Measurements from ENCODE around the gene TTC7B. TPM values are rescaled to one million over a fixed set of nuclear protein-coding genes. Genes with fewer than 3 reads are reported as not detected.

The TTC7B gene
- total RNA-seq, 4 donors from 2014 or later = 8.4 to 11.2 (median 9.2) TPM

GRCh38 chr14:90535556-90536090, 280.6 kb downstream of the TTC7B start:
- in situ Hi-C loops (cut with MboI; ENCODE audit: low pct_ligation_motif_present in 1 of 4, low pct_unique_long_range_greater_than_20kb in 1 of 4, low sequenced_read_pairs in 3 of 4) (no loop called here), intact Hi-C loops (cut with DNase I; ENCODE audit: low total_unique reads) (no loop called here)
- no peak for TF ChIP-seq POLR2AphosphoS5 (IDR thresholded peaks at IDR 0.05)
- TF ChIP-seq CTCF (IDR thresholded peaks at IDR 0.05) = no peak
- TF ChIP-seq EP300 (IDR thresholded peaks at IDR 0.05; ENCODE audit: low read depth) = no peak
- TF ChIP-seq POLR2A (IDR thresholded peaks at IDR 0.05) = no peak
- Histone ChIP-seq H3K27ac (no peak overlapping the region), H3K4me1 (peaks cover 3 to 7% (median 3%) of the 10 kb centered on the region in 4 donors), H3K27me3 (no peaks in the 10 kb centered on the region), H3K36me3 (no peaks in the 10 kb centered on the region), H3K9me3 (no peaks in the 10 kb centered on the region), H3K4me3 (no peak overlapping the region)
- WGBS, 2 donors (ENCODE audit: low coverage in 1 of 2) = 60 to 82% methylated on average over 1 to 14 of the region's 14 CpGs
- no peak for DNase-seq

DNA sequence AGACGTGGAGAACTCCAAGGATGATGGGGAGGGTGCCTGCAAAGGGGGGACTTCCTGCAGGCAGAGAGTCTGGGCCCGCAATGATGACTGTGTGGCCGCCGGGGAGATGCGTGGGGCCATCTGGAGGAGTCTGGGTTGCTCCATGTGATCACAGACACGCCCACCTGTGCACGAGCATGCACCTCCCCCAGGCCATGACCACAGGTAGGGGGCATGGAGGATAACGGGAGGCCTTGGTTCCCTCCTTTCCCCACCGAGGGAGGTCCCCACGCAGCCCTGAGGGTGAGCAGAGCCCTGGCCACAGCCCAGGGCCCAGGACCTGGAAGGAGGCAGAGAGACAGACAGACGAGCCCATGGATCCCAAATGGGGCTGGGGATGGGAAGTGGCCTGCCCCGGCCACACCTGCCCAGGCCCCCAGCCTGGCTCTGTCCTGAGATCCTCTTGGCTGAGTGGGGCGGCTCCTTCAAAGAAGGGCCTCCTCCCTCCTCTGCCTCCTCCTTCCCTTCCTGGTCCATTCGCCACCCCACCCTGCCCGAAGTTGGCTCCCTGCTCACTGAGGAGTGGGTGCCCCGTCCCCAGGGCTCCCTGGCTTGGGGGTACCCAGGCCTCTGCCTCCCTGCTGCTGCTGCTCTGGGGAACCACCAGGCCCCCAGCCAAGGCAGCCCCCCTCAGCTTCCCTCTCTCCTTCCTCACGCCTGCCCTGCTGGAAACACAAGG, 281.2 kb downstream of the TTC7B start:
- Histone ChIP-seq H3K9me3 (no peaks in the 10 kb centered on the region), H3K36me3 (no peaks in the 10 kb centered on the region), H3K4me1 (peaks cover 3 to 7% (median 3%) of the 10 kb centered on the region in 4 donors), H3K27me3 (no peaks in the 10 kb centered on the region), H3K4me3 (no peak overlapping the region), H3K27ac (no peak overlapping the region)
- intact Hi-C loops (cut with DNase I; ENCODE audit: low total_unique reads) = no loop called here
- TF ChIP-seq POLR2AphosphoS5 (IDR thresholded peaks at IDR 0.05) (no peak), EP300 (IDR thresholded peaks at IDR 0.05; ENCODE audit: low read depth) (no peak), POLR2A (IDR thresholded peaks at IDR 0.05) (no peak), CTCF (IDR thresholded peaks at IDR 0.05) (no peak)
- WGBS, 2 donors (ENCODE audit: low coverage in 1 of 2) = 88% methylated on average over 16 of the region's 17 CpGs; no CpG with 5 or more reads in 1 of the 2 donors
- in situ Hi-C loops (cut with MboI; ENCODE audit: low pct_ligation_motif_present in 1 of 4, low pct_unique_long_range_greater_than_20kb in 1 of 4, low sequenced_read_pairs in 3 of 4) = no loop called here
- DNase-seq = no peak

DNA sequence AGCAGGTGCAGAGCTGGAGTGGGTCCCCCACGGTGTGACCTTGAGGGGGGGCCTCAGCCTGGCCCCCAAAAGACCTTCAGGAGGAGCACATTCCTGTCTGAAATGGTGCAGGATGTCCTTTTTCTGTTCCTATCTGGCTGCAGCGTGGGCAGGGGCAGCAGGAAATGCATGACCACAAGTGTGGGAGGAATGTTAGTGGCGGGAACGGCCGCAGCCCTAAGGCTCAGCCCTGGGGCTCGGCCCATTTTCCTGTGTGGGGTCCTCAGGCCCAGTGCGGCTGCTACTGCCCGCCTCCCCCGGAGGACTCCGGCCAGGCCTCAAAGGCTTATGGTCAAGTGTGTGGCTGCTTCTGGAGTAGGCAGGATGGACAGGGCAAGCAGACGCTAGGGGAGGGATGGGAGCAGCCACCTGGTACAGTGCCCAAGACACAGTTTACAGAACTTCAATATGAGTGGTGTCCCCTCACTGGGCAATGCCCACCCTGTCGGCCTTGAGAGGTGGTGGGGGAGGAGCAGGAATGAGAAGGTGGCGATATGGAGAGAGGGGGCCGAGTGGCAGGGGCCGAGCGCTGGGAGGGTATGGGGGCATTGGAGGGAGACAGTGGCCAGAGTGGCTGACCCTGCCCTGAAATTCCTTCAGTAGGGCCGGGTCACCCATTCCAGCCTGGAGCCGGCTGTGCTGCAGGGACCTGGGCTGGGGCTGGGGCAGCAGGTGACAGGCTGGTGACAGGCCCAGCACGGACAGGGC, 282.0 kb downstream of the TTC7B start:
- peaks cover 3 to 7% (median 3%) of the 10 kb centered on the region in 4 donors for H3K4me1 ChIP-seq
- in situ Hi-C loops (cut with MboI; ENCODE audit: low pct_ligation_motif_present in 1 of 4, low pct_unique_long_range_greater_than_20kb in 1 of 4, low sequenced_read_pairs in 3 of 4) = no loop called here
- intact Hi-C loops (cut with DNase I; ENCODE audit: low total_unique reads) = no loop called here
- no peaks in the 10 kb centered on the region for H3K27me3 ChIP-seq
- WGBS, 2 donors (ENCODE audit: low coverage in 1 of 2) = 75% methylated on average over 19 of the region's 19 CpGs; no CpG with 5 or more reads in 1 of the 2 donors
- no peak overlapping the region for H3K27ac ChIP-seq
- no peak overlapping the region for H3K4me3 ChIP-seq
- DNase-seq = no peak
- no peaks in the 10 kb centered on the region for H3K9me3 ChIP-seq
- H3K36me3 ChIP-seq = no peaks in the 10 kb centered on the region
- TF ChIP-seq POLR2A (IDR thresholded peaks at IDR 0.05) (no peak), EP300 (IDR thresholded peaks at IDR 0.05; ENCODE audit: low read depth) (no peak), POLR2AphosphoS5 (IDR thresholded peaks at IDR 0.05) (no peak), CTCF (IDR thresholded peaks at IDR 0.05) (no peak)

DNA sequence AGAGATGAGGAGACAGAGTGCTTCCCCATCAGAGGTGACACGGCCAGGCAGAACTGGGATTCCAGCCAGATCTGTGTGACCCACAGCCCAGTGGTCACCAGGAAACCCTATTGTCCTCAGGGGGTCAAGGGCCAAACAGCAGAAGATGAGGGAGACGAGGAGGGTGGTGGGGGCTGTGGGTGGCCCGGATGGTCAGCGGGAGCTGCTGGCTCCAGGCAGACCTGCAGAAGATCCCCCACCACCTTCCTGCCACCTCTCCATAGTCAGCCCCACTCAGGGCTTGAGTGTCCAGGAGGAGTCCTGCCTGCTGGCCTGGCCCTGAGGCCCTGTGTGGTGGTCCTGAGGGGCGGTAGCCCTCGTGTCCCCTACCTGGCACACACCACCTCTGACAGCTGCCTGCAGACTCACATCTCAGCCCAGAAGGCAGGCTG, 282.6 kb downstream of the TTC7B start:
- H3K27ac ChIP-seq = no peak overlapping the region
- no peaks in the 10 kb centered on the region for H3K36me3 ChIP-seq
- DNase-seq = no peak
- no peaks in the 10 kb centered on the region for H3K27me3 ChIP-seq
- 82% methylated on average over 6 of the region's 6 CpGs; no CpG with 5 or more reads in 1 of the 2 donors for WGBS, 2 donors (ENCODE audit: low coverage in 1 of 2)
- H3K4me1 ChIP-seq = peaks cover 3 to 7% (median 3%) of the 10 kb centered on the region in 4 donors
- H3K9me3 ChIP-seq = no peaks in the 10 kb centered on the region
- TF ChIP-seq EP300 (IDR thresholded peaks at IDR 0.05; ENCODE audit: low read depth) = no peak
- no peak for TF ChIP-seq POLR2A (IDR thresholded peaks at IDR 0.05)
- TF ChIP-seq CTCF (IDR thresholded peaks at IDR 0.05) = no peak
- TF ChIP-seq POLR2AphosphoS5 (IDR thresholded peaks at IDR 0.05) = no peak
- in situ Hi-C loops (cut with MboI; ENCODE audit: low pct_ligation_motif_present in 1 of 4, low pct_unique_long_range_greater_than_20kb in 1 of 4, low sequenced_read_pairs in 3 of 4) = no loop called here
- no peak overlapping the region for H3K4me3 ChIP-seq
- intact Hi-C loops (cut with DNase I; ENCODE audit: low total_unique reads) = no loop called here
